HCT116 (cell line): ENCODE measurements around the gene HMCN2. TPM values are rescaled to one million over a fixed set of nuclear protein-coding genes. Genes with fewer than 3 reads are reported as not detected.
A peak's percentile ranks its signal among the peaks of the same experiment; 100 is the strongest.

Experiments
- ATAC-seq: fragments of 200-7000 bp; cut with Tn5 transposase; 2 replicates; pipeline ENCODE4 v1.9.1; 2020; ENCODE audit warnings: mild to moderate bottlenecking, moderate library complexity
- BruUV-seq: library from RNA; stranded (reverse); fragments of 400-500 nt; replicated peaks from 2 replicates; lab custom pipeline; 2021; lab: Mats Ljungman, UMichigan
- CTCF ChIA-PET: fragments of 300-600 bp; sonication (Branson Sonifier 250); formaldehyde crosslinking; loops from one replicate; lab custom pipeline; 2021; ENCODE audit warnings: antibody characterized with exemption; lab: Charles Lee
- POLR2A ChIA-PET: fragments of 300-600, 350-600 bp; sonication (Branson Sonifier 250); formaldehyde crosslinking; loops from one replicate; lab custom pipeline; 2021; ENCODE audit warnings: antibody characterized with exemption; lab: Charles Lee
- RAD21 ChIA-PET, 2 experiments: fragments of 300-600 bp; sonication (Branson Sonifier 250); formaldehyde crosslinking; loops; one replicate each; lab custom pipeline; 2023; ENCODE audit warnings: low total read pairs in 2 of 2; ENCODE audit not compliant: uncharacterized antibody in 2 of 2, unreplicated experiment in 2 of 2, low non-redundant PET in 1 of 2; lab: Charles Lee
- DNase-seq: peaks from one replicate; pipeline ENCODE4 v3.0.0-alpha.2; 2010; ENCODE audit warnings: low read depth, low spot score
- H2AFZ ChIP-seq: fragments of 200-600 bp; shearing (Covaris generic), sonication (generic); 2 replicates; pipeline ENCODE4 v1.6.1; 2017; ENCODE audit warnings: low read depth, mixed run types, mixed read lengths, antibody characterized with exemption, low read length; ENCODE audit not compliant: poor library complexity, severe bottlenecking
- H3K27ac ChIP-seq: 2 replicates; pipeline ENCODE4 v1.5.1; 2012; ENCODE audit warnings: low read depth, low read length
- H3K27me3 ChIP-seq: fragments of 200-600 bp; sonication (generic); 2 replicates; pipeline ENCODE4 v1.6.1; 2016; ENCODE audit warnings: mixed run types, low read length, mixed read lengths; ENCODE audit not compliant: insufficient read depth
- H3K36me3 ChIP-seq, 2 experiments: fragments of 200-500 bp in 1 of 2; fragments of 200-600 bp in 1 of 2; sonication (Bioruptor generic) in 1 of 2; sonication (generic) in 1 of 2; 2 replicates each; pipeline versions ENCODE4 v1.5.1 to v1.6.1; 2014 to 2016; ENCODE audit warnings: low read length in 2 of 2, inconsistent platforms in 1 of 2, mixed read lengths in 1 of 2, mixed run types in 1 of 2; ENCODE audit not compliant: insufficient read depth in 2 of 2, control insufficient read depth in 1 of 2
- H3K4me1 ChIP-seq, 2 experiments: fragments of 200-600 bp in 1 of 2; sonication (generic) in 1 of 2; 2 replicates each; pipeline versions ENCODE4 v1.5.1 to v1.6.1; 2012 to 2017; ENCODE audit warnings: low read length in 2 of 2, inconsistent platforms in 1 of 2, mild to moderate bottlenecking in 1 of 2, mixed read lengths in 1 of 2, mixed run types in 1 of 2, moderate library complexity in 1 of 2; ENCODE audit not compliant: insufficient read depth in 2 of 2, control insufficient read depth in 1 of 2
- H3K4me2 ChIP-seq: fragments of 200-600 bp; sonication (generic); 2 replicates; pipeline ENCODE4 v1.6.1; 2017; ENCODE audit warnings: mixed run types, low read length, mixed read lengths
- H3K4me3 ChIP-seq, 2 experiments: fragments of 200-600 bp in 1 of 2; sonication (generic) in 1 of 2; replicated peaks in 1 of 2; 2 replicates each; pipeline ENCODE4 v1.5.1; 2011 to 2016; ENCODE audit warnings: low read length in 2 of 2, control low read depth in 1 of 2, low read depth in 1 of 2, mild to moderate bottlenecking in 1 of 2, mixed read lengths in 1 of 2, mixed run types in 1 of 2
- H3K79me2 ChIP-seq: fragments of 200-600 bp; sonication (generic); 2 replicates; pipeline ENCODE4 v1.6.1; 2017; ENCODE audit warnings: mild to moderate bottlenecking, mixed run types, low read length, moderate library complexity, mixed read lengths; ENCODE audit not compliant: insufficient read depth
- H3K9ac ChIP-seq: fragments of 200-600 bp; sonication (generic); 2 replicates; pipeline ENCODE4 v1.6.1; 2016; ENCODE audit warnings: low read length, mixed read lengths
- H3K9me2 ChIP-seq: fragments of 200-600 bp; sonication (generic), shearing (Covaris generic); 2 replicates; pipeline ENCODE4 v1.6.1; 2017; ENCODE audit warnings: mixed run types, mild to moderate bottlenecking, moderate library complexity; ENCODE audit not compliant: insufficient read depth
- H3K9me3 ChIP-seq, 2 experiments: fragments of 200-500 bp in 1 of 2; fragments of 200-600 bp in 1 of 2; sonication (Bioruptor generic) in 1 of 2; sonication (generic) in 1 of 2; 2 replicates each; pipeline ENCODE4 v1.6.1; 2014 to 2017; ENCODE audit warnings: low read length in 2 of 2, mixed read lengths in 2 of 2, inconsistent platforms in 1 of 2, low read depth in 1 of 2, mild to moderate bottlenecking in 1 of 2, mixed run types in 1 of 2, moderate library complexity in 1 of 2; ENCODE audit not compliant: control insufficient read depth in 1 of 2, insufficient read depth in 1 of 2
- H4K20me1 ChIP-seq: fragments of 200-600 bp; sonication (generic), shearing (Covaris generic); 2 replicates; pipeline ENCODE4 v1.6.1; 2017; ENCODE audit warnings: mixed run types, mild to moderate bottlenecking, moderate library complexity; ENCODE audit not compliant: insufficient read depth
- CEBPB ChIP-seq: IDR thresholded peaks from 2 replicates; pipeline ENCODE4 v1.6.1; 2012; ENCODE audit warnings: low read depth
- EGR1 ChIP-seq: IDR thresholded peaks from 2 replicates; pipeline ENCODE4 v1.6.1; 2012; ENCODE audit warnings: low read depth
- EZH2 ChIP-seq: fragments of 200-600 bp; sonication (generic); IDR thresholded peaks from 2 replicates; pipeline ENCODE4 v1.6.1; 2017; ENCODE audit warnings: antibody characterized with exemption, mixed run types
- EZH2phosphoT487 ChIP-seq: fragments of 200-600 bp; IDR thresholded peaks from 2 replicates; pipeline ENCODE4 v1.6.1; 2018; ENCODE audit warnings: antibody characterized with exemption, borderline replicate concordance
- POLR2A ChIP-seq: IDR thresholded peaks from 2 replicates; pipeline ENCODE4 v1.7.0; 2011; ENCODE audit warnings: borderline replicate concordance; ENCODE audit not compliant: insufficient read depth, insufficient read length; ENCODE audit errors: extremely low read depth
- POLR2AphosphoS5 ChIP-seq: IDR thresholded peaks from 2 replicates; pipeline ENCODE4 v1.6.1; 2011; ENCODE audit warnings: mild to moderate bottlenecking, low read depth, low read length, moderate library complexity
- RAD21 ChIP-seq: IDR thresholded peaks from 2 replicates; pipeline ENCODE4 v1.6.1; 2012; ENCODE audit warnings: low read depth, mild to moderate bottlenecking
- SIN3A ChIP-seq: IDR thresholded peaks from 2 replicates; pipeline ENCODE4 v1.6.1; 2012; ENCODE audit warnings: low read depth
- SP1 ChIP-seq: IDR thresholded peaks from 2 replicates; pipeline ENCODE4 v1.6.1; 2012; ENCODE audit warnings: low read depth
- YY1 ChIP-seq: IDR thresholded peaks from 2 replicates; pipeline ENCODE4 v1.6.1; 2011; ENCODE audit warnings: low read length, low read depth, moderate library complexity, mild to moderate bottlenecking; ENCODE audit not compliant: insufficient replicate concordance; ENCODE audit errors: extremely low read depth
- ZFX ChIP-seq: fragments of 450-650 bp; IDR thresholded peaks from 2 replicates; pipeline ENCODE4 v1.6.1; 2017
- ZNF274 ChIP-seq: fragments of 200-500 bp; sonication (Bioruptor generic); IDR thresholded peaks from 2 replicates; pipeline ENCODE4 v1.6.1; 2014; ENCODE audit warnings: mild to moderate bottlenecking, low read depth, low read length, inconsistent platforms
- intact Hi-C: fragments of 100-400 bp; cut with micrococcal nuclease; formaldehyde crosslinking; loops from 2 replicates; pipeline ENCODE4 v1.10.0; 2022
- total RNA-seq: library from RNA; stranded (reverse); gene quantifications from one replicate; pipeline ENCODE4 v1.2.1, GENCODE V29; 2021; ENCODE audit not compliant: unreplicated experiment
- TF ChIP-seq, protein P1 (sequence below): IDR thresholded peaks from 2 replicates; pipeline ENCODE4 v1.6.1; 2012; ENCODE audit warnings: low read depth
- TF ChIP-seq, protein P2 (sequence below): IDR thresholded peaks from 2 replicates; pipeline ENCODE4 v1.6.1; 2011; ENCODE audit warnings: mild to moderate bottlenecking, low read length, moderate library complexity; ENCODE audit not compliant: insufficient replicate concordance; ENCODE audit errors: extremely low read depth
- TF ChIP-seq, protein P3 (sequence below): IDR thresholded peaks from 2 replicates; pipeline ENCODE4 v1.6.1; 2012
- TF ChIP-seq, protein P4 (sequence below), 3 experiments: fragments of 200-600 bp in 1 of 3; sonication (generic) in 1 of 3; IDR thresholded peaks in 2 of 3; conservative IDR thresholded peaks in 1 of 3; 2 replicates each; pipeline ENCODE4 v1.5.1; 2012 to 2017; ENCODE audit warnings: low read depth in 2 of 3, low read length in 2 of 3, antibody characterized with exemption in 1 of 3, borderline replicate concordance in 1 of 3, control low read depth in 1 of 3, mild to moderate bottlenecking in 1 of 3, mixed read lengths in 1 of 3, mixed run types in 1 of 3, moderate library complexity in 1 of 3; ENCODE audit not compliant: insufficient read depth in 1 of 3

Gene HMCN2
- total RNA-seq, 1 experiment from 2014 or later, result 0.22 TPM

DNA sequence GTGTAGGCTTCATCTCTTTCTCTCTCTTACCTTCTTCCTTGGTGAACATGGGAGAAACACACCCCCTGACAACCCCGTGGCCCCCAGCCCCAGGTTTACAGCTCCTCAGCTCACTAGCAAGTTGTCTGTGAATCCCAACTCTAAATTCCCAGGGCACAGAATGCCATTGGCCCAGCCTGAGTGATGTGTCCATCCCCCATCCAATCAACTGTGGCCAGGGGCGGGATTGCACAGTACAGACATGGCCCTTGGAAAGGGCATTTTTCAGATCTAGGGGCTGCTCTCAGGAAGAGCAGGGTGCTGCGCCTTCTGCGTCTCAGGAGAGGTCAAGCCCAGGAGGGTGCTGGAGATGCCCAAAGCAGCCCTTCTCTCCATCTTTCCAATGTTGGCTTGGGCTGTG, 131.0 kb downstream of the HMCN2 start:
- no peak overlapping the region for H3K27ac ChIP-seq
- H4K20me1 ChIP-seq, result no peaks in the 10 kb centered on the region
- H3K79me2 ChIP-seq, result no peaks in the 10 kb centered on the region
- H3K4me1 ChIP-seq, result peaks cover 0 to 5% of the 10 kb centered on the region in 2 experiments; a peak in 2 of 4 replicates
- H3K9me2 ChIP-seq, result no peaks in the 10 kb centered on the region
- no peak overlapping the region for H3K4me3 ChIP-seq
- TF ChIP-seq EZH2phosphoT487, result no peak
- no peak for TF ChIP-seq YY1
- TF ChIP-seq, protein P1, sequence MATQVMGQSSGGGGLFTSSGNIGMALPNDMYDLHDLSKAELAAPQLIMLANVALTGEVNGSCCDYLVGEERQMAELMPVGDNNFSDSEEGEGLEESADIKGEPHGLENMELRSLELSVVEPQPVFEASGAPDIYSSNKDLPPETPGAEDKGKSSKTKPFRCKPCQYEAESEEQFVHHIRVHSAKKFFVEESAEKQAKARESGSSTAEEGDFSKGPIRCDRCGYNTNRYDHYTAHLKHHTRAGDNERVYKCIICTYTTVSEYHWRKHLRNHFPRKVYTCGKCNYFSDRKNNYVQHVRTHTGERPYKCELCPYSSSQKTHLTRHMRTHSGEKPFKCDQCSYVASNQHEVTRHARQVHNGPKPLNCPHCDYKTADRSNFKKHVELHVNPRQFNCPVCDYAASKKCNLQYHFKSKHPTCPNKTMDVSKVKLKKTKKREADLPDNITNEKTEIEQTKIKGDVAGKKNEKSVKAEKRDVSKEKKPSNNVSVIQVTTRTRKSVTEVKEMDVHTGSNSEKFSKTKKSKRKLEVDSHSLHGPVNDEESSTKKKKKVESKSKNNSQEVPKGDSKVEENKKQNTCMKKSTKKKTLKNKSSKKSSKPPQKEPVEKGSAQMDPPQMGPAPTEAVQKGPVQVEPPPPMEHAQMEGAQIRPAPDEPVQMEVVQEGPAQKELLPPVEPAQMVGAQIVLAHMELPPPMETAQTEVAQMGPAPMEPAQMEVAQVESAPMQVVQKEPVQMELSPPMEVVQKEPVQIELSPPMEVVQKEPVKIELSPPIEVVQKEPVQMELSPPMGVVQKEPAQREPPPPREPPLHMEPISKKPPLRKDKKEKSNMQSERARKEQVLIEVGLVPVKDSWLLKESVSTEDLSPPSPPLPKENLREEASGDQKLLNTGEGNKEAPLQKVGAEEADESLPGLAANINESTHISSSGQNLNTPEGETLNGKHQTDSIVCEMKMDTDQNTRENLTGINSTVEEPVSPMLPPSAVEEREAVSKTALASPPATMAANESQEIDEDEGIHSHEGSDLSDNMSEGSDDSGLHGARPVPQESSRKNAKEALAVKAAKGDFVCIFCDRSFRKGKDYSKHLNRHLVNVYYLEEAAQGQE, result no peak
- no peak for TF ChIP-seq POLR2AphosphoS5
- no peak for TF ChIP-seq RAD21
- TF ChIP-seq, protein P2, sequence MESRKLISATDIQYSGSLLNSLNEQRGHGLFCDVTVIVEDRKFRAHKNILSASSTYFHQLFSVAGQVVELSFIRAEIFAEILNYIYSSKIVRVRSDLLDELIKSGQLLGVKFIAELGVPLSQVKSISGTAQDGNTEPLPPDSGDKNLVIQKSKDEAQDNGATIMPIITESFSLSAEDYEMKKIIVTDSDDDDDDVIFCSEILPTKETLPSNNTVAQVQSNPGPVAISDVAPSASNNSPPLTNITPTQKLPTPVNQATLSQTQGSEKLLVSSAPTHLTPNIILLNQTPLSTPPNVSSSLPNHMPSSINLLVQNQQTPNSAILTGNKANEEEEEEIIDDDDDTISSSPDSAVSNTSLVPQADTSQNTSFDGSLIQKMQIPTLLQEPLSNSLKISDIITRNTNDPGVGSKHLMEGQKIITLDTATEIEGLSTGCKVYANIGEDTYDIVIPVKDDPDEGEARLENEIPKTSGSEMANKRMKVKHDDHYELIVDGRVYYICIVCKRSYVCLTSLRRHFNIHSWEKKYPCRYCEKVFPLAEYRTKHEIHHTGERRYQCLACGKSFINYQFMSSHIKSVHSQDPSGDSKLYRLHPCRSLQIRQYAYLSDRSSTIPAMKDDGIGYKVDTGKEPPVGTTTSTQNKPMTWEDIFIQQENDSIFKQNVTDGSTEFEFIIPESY, result no peak
- TF ChIP-seq EGR1, result no peak
- TF ChIP-seq POLR2A, result no peak
- no peak for TF ChIP-seq SIN3A
- no peak for TF ChIP-seq CEBPB
- no peak for TF ChIP-seq EZH2
- no peak for TF ChIP-seq ZFX
- no peak for TF ChIP-seq SP1
- TF ChIP-seq, protein P3, sequence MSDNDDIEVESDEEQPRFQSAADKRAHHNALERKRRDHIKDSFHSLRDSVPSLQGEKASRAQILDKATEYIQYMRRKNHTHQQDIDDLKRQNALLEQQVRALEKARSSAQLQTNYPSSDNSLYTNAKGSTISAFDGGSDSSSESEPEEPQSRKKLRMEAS, result no peak
- TF ChIP-seq, protein P4, sequence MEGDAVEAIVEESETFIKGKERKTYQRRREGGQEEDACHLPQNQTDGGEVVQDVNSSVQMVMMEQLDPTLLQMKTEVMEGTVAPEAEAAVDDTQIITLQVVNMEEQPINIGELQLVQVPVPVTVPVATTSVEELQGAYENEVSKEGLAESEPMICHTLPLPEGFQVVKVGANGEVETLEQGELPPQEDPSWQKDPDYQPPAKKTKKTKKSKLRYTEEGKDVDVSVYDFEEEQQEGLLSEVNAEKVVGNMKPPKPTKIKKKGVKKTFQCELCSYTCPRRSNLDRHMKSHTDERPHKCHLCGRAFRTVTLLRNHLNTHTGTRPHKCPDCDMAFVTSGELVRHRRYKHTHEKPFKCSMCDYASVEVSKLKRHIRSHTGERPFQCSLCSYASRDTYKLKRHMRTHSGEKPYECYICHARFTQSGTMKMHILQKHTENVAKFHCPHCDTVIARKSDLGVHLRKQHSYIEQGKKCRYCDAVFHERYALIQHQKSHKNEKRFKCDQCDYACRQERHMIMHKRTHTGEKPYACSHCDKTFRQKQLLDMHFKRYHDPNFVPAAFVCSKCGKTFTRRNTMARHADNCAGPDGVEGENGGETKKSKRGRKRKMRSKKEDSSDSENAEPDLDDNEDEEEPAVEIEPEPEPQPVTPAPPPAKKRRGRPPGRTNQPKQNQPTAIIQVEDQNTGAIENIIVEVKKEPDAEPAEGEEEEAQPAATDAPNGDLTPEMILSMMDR (IDR thresholded peaks at IDR 0.05 in 2 of 3, conservative IDR thresholded peaks at IDR 0.05 in 1 of 3; ENCODE audit: borderline replicate concordance in 1 of 3, insufficient read depth in 1 of 3, low read depth in 2 of 3, low read length in 2 of 3), result no peak
- TF ChIP-seq ZNF274, result no peak
- no TSS peak for BruUV-seq
- no peak overlapping the region for H3K9ac ChIP-seq
- no peak overlapping the region for H3K4me2 ChIP-seq
- DNase-seq (no peak), ATAC-seq (peak; percentile 75)
- H3K27me3 ChIP-seq, result no peaks in the 10 kb centered on the region
- CTCF ChIA-PET, result no interaction called here
- POLR2A ChIA-PET, result no interaction called here
- H3K9me3 ChIP-seq, result no peaks in the 10 kb centered on the region
- RAD21 ChIA-PET, result no interaction called here
- H2AFZ ChIP-seq, result no peak overlapping the region
- H3K36me3 ChIP-seq, result no peaks in the 10 kb centered on the region
- intact Hi-C loops, result no loop called here
